Neuronal stem cell (in vitro differentiated cells): Measurements from ENCODE around the gene FAR1. TPM values are rescaled to one million over a fixed set of nuclear protein-coding genes. Genes with fewer than 3 reads are reported as not detected.
"Not testable (repeated sequence)": the region's sequence is repeated elsewhere in the genome, so short reads cannot be mapped to it uniquely, and the experiment has no call there.

Experiments used
- DNase-seq: peaks from one replicate; pipeline ENCODE4 v3.0.0-alpha.2; 2013; ENCODE audit warnings: low spot score
- H2AFZ ChIP-seq: one replicate; pipeline ENCODE4 v1.6.1; 2013; ENCODE audit warnings: mild to moderate bottlenecking, low read length, inconsistent platforms
- H2AK5ac ChIP-seq: 2 replicates; pipeline ENCODE4 v1.6.1; 2013; ENCODE audit warnings: low read depth, mild to moderate bottlenecking, inconsistent platforms, low read length, moderate library complexity, mixed read lengths
- H2BK120ac ChIP-seq: 2 replicates; pipeline ENCODE4 v1.6.1; 2013; ENCODE audit warnings: low read depth, mild to moderate bottlenecking, inconsistent platforms, low read length, moderate library complexity, mixed read lengths
- H2BK12ac ChIP-seq: one replicate; pipeline ENCODE4 v1.6.1; 2013; ENCODE audit warnings: low read length, inconsistent platforms
- H2BK15ac ChIP-seq: 2 replicates; pipeline ENCODE4 v1.6.1; 2013; ENCODE audit warnings: mild to moderate bottlenecking, low read length, inconsistent platforms, mixed read lengths
- H2BK5ac ChIP-seq: one replicate; pipeline ENCODE4 v1.6.1; 2013; ENCODE audit warnings: inconsistent platforms, mild to moderate bottlenecking, low read length, moderate library complexity
- H3K14ac ChIP-seq: one replicate; pipeline ENCODE4 v1.6.1; 2013; ENCODE audit warnings: low read length, inconsistent platforms
- H3K18ac ChIP-seq: 2 replicates; pipeline ENCODE4 v1.6.1; 2013; ENCODE audit warnings: low read length, inconsistent platforms
- H3K23ac ChIP-seq: 2 replicates; pipeline ENCODE4 v1.6.1; 2013; ENCODE audit warnings: low read depth, mild to moderate bottlenecking, mixed read lengths, low read length, inconsistent platforms; ENCODE audit not compliant: poor library complexity
- H3K27ac ChIP-seq: replicated peaks from 3 replicates; pipeline ENCODE4 v1.5.1; 2013; ENCODE audit warnings: low read length, inconsistent platforms
- H3K27me3 ChIP-seq, 3 experiments: 2 replicates each; pipeline ENCODE4 v1.6.1; 2013; ENCODE audit warnings: low read length in 3 of 3, mild to moderate bottlenecking in 2 of 3, inconsistent platforms in 1 of 3, low read depth in 1 of 3, mixed read lengths in 1 of 3, moderate library complexity in 1 of 3; ENCODE audit not compliant: control insufficient read depth in 3 of 3, insufficient read depth in 3 of 3
- H3K36me3 ChIP-seq, 2 donors: replicated peaks in 1 of 2; 2 replicates each; pipeline ENCODE4 v1.6.1; 2013; ENCODE audit warnings: low read length in 2 of 2; ENCODE audit not compliant: control insufficient read depth in 2 of 2, insufficient read depth in 2 of 2
- H3K4ac ChIP-seq: 2 replicates; pipeline ENCODE4 v1.6.1; 2013; ENCODE audit warnings: inconsistent platforms, mild to moderate bottlenecking, low read length, moderate library complexity
- H3K4me1 ChIP-seq, 2 donors: 1 replicate in 1 of 2; 2 replicates in 1 of 2; pipeline ENCODE4 v1.6.1; 2013; ENCODE audit warnings: low read length in 2 of 2, low read depth in 1 of 2; ENCODE audit not compliant: control insufficient read depth in 2 of 2, insufficient read depth in 1 of 2
- H3K4me2 ChIP-seq: one replicate; pipeline ENCODE4 v1.6.1; 2013; ENCODE audit warnings: mild to moderate bottlenecking, low read length, inconsistent platforms; ENCODE audit not compliant: insufficient read depth, poor library complexity, severe bottlenecking
- H3K4me3 ChIP-seq, 2 donors: 2 replicates each; pipeline ENCODE4 v1.5.1; 2013; ENCODE audit warnings: low read length in 2 of 2, mild to moderate bottlenecking in 2 of 2, inconsistent platforms in 1 of 2, moderate library complexity in 1 of 2
- H3K79me1 ChIP-seq: one replicate; pipeline ENCODE4 v1.6.1; 2013; ENCODE audit warnings: low read depth, mild to moderate bottlenecking, inconsistent platforms, low read length, moderate library complexity
- H3K9ac ChIP-seq: one replicate; pipeline ENCODE4 v1.6.1; 2013; ENCODE audit warnings: mild to moderate bottlenecking, low read depth, low read length, inconsistent platforms; ENCODE audit not compliant: poor library complexity
- H3K9me3 ChIP-seq, 2 donors: replicated peaks in 1 of 2; 2 replicates each; pipeline versions ENCODE3 to v1.6.1; 2013; ENCODE audit warnings: low read length in 2 of 2, mild to moderate bottlenecking in 2 of 2, inconsistent platforms in 1 of 2, low read depth in 1 of 2, mixed read lengths in 1 of 2, moderate library complexity in 1 of 2; ENCODE audit not compliant: control insufficient read depth in 2 of 2, insufficient read depth in 1 of 2
- H4K8ac ChIP-seq: one replicate; pipeline ENCODE4 v1.6.1; 2013; ENCODE audit warnings: low read depth, mild to moderate bottlenecking, inconsistent platforms, low read length, moderate library complexity
- H4K91ac ChIP-seq: one replicate; pipeline ENCODE4 v1.6.1; 2013; ENCODE audit warnings: low read length, low read depth, mild to moderate bottlenecking, inconsistent platforms; ENCODE audit not compliant: poor library complexity
- WGBS, 2 donors: extraction: QIAGEN DNeasy Blood & Tissue Kit; methylation state at CpG; one replicate each; pipeline ENCODE4 v1.1.7; 2013; ENCODE audit warnings: missing lambda C conversion rate in 2 of 2, mixed read lengths in 1 of 2; ENCODE audit not compliant: insufficient read length in 2 of 2, insufficient replicate concordance in 1 of 2; ENCODE audit errors: extremely low coverage in 2 of 2; 5-methylcytosine and 5-hydroxymethylcytosine counted together
- polyA plus RNA-seq, 2 experiments: library from polyadenylated mRNA; stranded (reverse); fragments of 200-250 nt; gene quantifications; one replicate each; pipeline ENCODE4 v1.2.3, GENCODE V29; 2013

FAR1 gene
- polyA plus RNA-seq (2013, experiment 1 of 2), result 35.2 TPM
- 34.2 TPM for polyA plus RNA-seq (2013, experiment 2 of 2)

GRCh38 chr11:13668102-13668956, at the start of gene FAR1:
Gene FAR1 (plus strand): TSS chr11:13668668. CDS start chr11:13694766, 26,098 bp downstream.
- Histone ChIP-seq H3K4ac (no peak within 1 kb of the TSS), H3K79me1 (peaks cover 6% of the 10 kb centered on the region), H3K4me1 (peaks cover 5 to 10% of the 10 kb centered on the region in 2 donors), H3K23ac (peak within 1 kb of the TSS; percentile 99), H3K9me3 (no peaks in the 10 kb centered on the region), H3K4me2 (peak within 1 kb of the TSS; percentile 75), H4K91ac (no peak within 1 kb of the TSS), H3K18ac (peak within 1 kb of the TSS; percentile 89), H2BK5ac (no peak within 1 kb of the TSS), H3K27me3 (no peaks in the 10 kb centered on the region), H2BK120ac (no peak within 1 kb of the TSS), H3K36me3 (peaks cover 0 to 20% of the 10 kb centered on the region in 2 donors), H2BK15ac (no peak within 1 kb of the TSS), H4K8ac (no peak within 1 kb of the TSS), H3K27ac (peak within 1 kb of the TSS; percentile 80), H2AFZ (peak within 1 kb of the TSS; percentile 98), H3K4me3 (peak within 1 kb of the TSS; percentile 71 to 91), H3K9ac (peak within 1 kb of the TSS; percentile 94), H2AK5ac (peak within 1 kb of the TSS; percentile 42), H2BK12ac (no peak within 1 kb of the TSS), H3K14ac (no peak within 1 kb of the TSS)
- no CpG with 5 or more reads among the region's 104 CpGs for WGBS, 2 donors
- DNase-seq, result peak; percentile 99

GRCh38 chr11:13620063-13620462, 48.4 kb upstream of the FAR1 start:
- no peak overlapping the region for H2BK5ac ChIP-seq
- H3K9ac ChIP-seq, result no peak overlapping the region
- DNase-seq, result no peak
- peak overlapping the region; percentile 58 for H3K23ac ChIP-seq
- H3K36me3 ChIP-seq, result peaks cover 0 to 2% of the 10 kb centered on the region in 2 donors
- H3K27me3 ChIP-seq, result peaks cover 0 to 2% (median 0%) of the 10 kb centered on the region in 3 experiments
- no peaks in the 10 kb centered on the region for H3K79me1 ChIP-seq
- H2AK5ac ChIP-seq, result peak overlapping the region; percentile 89
- H3K4me2 ChIP-seq, result no peak overlapping the region
- peaks cover 0 to 3% of the 10 kb centered on the region in 2 donors for H3K9me3 ChIP-seq
- peak overlapping the region; percentile 5 for H3K18ac ChIP-seq
- peak overlapping the region; percentile 14 for H3K14ac ChIP-seq
- H3K4me3 ChIP-seq, result no peak overlapping the region
- H2BK15ac ChIP-seq, result no peak overlapping the region
- no peak overlapping the region for H3K4ac ChIP-seq
- H3K27ac ChIP-seq, result no peak overlapping the region
- H2BK12ac ChIP-seq, result peak overlapping the region; percentile 1
- H4K8ac ChIP-seq, result no peak overlapping the region
- no peak overlapping the region for H2BK120ac ChIP-seq
- WGBS, 2 donors, result no CpG with 5 or more reads among the region's 2 CpGs
- no peak overlapping the region for H4K91ac ChIP-seq
- H2AFZ ChIP-seq, result no peak overlapping the region
- peaks cover 0 to 2% of the 10 kb centered on the region in 2 donors for H3K4me1 ChIP-seq

- H3K27ac ChIP-seq, H3K23ac ChIP-seq, H3K4ac ChIP-seq, H2BK5ac ChIP-seq, DNase-seq, H3K79me1 ChIP-seq, H2AK5ac ChIP-seq, H2AFZ ChIP-seq, H3K9me3 ChIP-seq, H3K36me3 ChIP-seq, H2BK12ac ChIP-seq, H4K91ac ChIP-seq, H3K4me1 ChIP-seq, H3K4me2 ChIP-seq, H3K14ac ChIP-seq, H2BK15ac ChIP-seq, H3K18ac ChIP-seq, H3K9ac ChIP-seq, H2BK120ac ChIP-seq, H3K27me3 ChIP-seq, H4K8ac ChIP-seq, H3K4me3 ChIP-seq: not testable (repeated sequence)
- no CpG with 5 or more reads among the region's 3 CpGs for WGBS, 2 donors
These were observed 41.6 kb upstream of the FAR1 start for GRCh38 chr11:13626818-13627217.

- not testable (repeated sequence) for H3K23ac ChIP-seq, H2BK5ac ChIP-seq, H3K4me3 ChIP-seq, H3K18ac ChIP-seq, H2AK5ac ChIP-seq, H2AFZ ChIP-seq, H3K79me1 ChIP-seq, H3K14ac ChIP-seq, H2BK12ac ChIP-seq, DNase-seq, H3K36me3 ChIP-seq, H3K4me1 ChIP-seq, H4K91ac ChIP-seq, H3K27ac ChIP-seq, H3K4ac ChIP-seq, H3K9me3 ChIP-seq, H3K27me3 ChIP-seq, H2BK120ac ChIP-seq, H3K9ac ChIP-seq, H3K4me2 ChIP-seq, H4K8ac ChIP-seq, H2BK15ac ChIP-seq
- WGBS, 2 donors, result no CpG with 5 or more reads among the region's 8 CpGs
These were observed 39.8 kb upstream of the FAR1 start for GRCh38 chr11:13628634-13629033.
